GM12801 (cell line): ENCODE measurements around the gene EGF.

Experiments used
- CTCF ChIP-seq: IDR thresholded peaks from one replicate; pipeline ENCODE4 v1.5.1; 2011; ENCODE audit warnings: control low read depth; ENCODE audit not compliant: insufficient read length; ENCODE audit errors: extremely low read depth

Gene EGF

DNA sequence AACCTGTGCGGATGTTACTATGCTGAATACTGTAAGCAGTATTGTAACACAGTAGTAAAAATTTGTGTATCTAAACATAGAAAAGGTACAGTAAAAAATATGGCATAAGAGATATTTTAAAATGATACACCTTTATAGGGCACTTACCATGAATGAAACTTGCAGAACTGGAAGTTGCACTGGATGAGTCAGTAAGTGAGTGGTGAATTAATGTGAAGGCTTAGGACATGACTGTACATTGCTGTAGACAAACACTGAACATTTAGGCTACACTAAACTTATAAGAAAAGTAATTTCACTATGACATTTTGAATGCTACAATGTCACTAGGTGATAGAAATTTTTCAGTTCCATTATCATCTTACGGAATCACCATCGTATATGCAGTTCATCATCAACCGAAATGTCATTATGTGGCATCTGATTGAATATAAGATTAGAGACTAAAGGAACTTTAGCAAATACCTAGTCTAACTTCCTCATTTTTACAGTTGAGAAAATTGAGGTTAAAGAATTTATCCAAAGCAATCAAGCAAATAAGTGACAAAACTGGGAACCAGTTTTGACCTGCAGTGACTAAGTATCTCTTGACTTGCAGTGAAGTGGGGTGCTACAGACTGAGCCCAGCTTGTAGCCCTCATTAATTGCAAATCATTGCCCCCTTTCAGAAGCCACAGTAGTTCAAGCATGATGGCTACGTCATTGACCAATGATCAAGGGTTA lies 55.3 kb downstream of the EGF start:
- TF ChIP-seq CTCF, result no peak

GRCh38 chr4:109969087-109969486 lies 56.4 kb downstream of the EGF start:
- no peak for TF ChIP-seq CTCF

GRCh38 chr4:109969919-109970318 lies 57.2 kb downstream of the EGF start:
- no peak for TF ChIP-seq CTCF

DNA sequence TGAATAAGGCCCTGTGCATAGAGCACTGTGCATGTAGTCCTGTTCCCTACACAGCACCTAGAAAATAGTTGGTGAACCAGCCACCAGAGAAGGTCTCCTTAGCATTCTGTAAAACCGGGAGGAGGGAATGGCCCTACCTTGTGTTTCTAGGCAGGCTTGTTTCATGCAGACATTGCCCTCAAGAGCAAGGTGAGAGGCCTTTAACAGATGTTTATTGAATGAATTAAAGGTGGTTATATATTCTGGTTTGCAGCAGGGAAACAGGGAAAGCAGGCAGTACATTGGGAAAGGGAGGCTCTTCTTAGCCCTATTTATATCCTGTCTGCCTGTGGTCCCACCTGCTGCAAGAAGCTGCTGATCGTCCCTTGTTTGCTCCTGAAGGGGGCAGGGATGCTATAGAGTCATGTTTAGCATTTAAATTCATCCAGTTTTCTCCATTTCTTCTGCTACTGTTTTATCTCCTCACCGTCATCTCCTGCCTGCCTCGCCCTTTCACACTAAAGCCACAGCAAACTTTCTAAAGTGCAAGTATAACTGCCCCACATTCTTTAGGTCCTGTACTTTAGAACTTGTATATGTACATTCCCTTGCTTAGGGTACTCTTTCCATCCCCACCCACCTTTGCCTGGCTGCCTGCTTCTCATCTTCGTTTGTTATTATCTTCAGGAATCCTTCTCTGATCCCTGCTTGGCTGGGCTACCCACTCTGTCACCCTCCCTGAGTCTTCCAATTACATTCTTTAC lies 60.3 kb downstream of the EGF start:
- TF ChIP-seq CTCF, result no peak

DNA sequence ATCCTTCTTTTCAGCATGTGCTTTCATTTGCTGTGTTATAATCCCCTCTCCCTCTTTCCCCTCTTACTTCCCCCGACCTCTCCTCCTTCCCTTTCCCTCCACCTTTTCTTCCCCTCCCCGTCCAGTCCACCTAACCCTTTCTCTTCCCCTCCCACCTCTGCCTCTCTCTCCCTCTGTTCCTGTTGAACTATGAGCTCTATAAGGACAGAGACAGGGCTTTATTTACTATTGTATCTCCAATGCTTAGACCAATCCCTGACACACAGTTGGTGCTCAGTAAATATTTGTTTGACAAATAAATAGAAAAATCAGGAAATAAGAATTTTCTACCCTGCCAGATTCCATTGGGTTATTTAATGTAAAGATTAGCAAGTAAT lies 60.8 kb downstream of the EGF start:
- TF ChIP-seq CTCF, result no peak

DNA sequence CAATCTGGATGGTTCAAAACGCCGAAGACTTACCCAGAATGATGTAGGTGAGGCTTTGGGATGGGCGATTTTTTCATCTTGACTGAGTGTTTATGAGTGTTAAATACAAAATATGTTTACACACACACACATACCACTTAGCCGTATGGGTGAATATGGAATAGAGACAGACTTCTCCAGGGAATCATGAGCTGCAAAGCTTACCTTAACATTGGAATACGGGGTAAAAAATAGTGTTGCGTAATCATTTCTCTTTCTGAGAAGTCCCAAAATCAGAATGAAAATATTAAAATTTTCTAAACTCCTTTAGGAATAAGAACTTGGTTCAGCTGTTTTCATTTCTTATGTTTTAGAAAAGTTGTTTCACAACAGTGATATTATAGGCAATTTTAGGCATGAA lies 63.5 kb downstream of the EGF start:
- no peak for TF ChIP-seq CTCF

DNA sequence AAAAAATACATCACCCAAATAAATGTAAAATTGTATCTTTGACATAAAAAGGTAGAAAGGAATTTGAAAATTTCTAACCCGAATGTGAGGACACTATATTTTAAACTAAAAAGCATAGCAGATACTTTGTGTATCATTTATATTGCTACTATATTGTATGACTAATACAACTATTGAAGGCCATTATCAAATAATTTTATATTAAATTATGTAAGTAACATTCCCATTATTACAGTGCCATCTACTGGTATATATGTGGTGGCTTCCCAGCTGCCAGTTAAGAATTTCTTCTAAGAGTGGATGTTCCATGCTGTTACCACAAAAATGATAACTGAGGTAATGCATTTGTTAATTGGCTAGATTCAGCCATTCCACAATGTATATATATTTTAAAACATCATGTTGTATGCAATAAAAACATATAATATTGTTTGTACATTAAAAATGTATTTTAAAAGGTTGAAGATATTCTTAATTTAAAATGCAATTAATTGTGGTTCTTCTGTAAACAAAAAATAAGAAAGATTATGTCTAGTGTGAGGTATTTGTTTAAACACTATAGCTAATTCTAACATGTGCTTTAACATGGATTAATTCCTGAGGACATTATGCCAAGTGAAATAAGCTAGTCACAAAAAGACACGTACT lies 65.3 kb downstream of the EGF start:
- TF ChIP-seq CTCF, result no peak
